NCI-H128 (cell line): Measurements from ENCODE around the gene THADA.
"Not testable (repeated sequence)": the region's sequence is repeated elsewhere in the genome, so short reads cannot be mapped to it uniquely, and the experiment has no call there.

ENCODE experiments used
- DNase-seq: peaks from one replicate; lab custom pipeline; 2025; ENCODE audit not compliant: unreplicated experiment; lab: John Stamatoyannopoulos, UW

Gene THADA

DNA sequence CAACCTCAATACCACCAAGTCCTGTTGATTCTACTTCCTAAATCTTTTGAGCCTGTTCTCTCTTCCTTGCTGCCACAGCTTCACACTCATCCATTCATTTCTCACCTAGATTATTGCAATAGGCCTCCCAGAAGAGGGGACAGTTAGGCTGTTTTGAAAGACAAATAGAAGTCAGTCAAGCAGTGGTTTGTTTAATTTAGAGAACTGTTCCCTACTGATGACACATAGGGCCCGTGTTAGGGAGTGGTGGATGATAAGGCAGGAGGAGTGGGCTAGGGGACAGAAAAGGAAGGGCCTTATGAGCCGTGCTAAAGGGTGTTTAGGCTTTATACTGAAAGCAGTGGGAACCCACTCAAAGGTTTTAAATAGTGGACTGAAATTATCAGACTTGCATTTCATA, 309.9 kb downstream of the THADA start:
- no peak for DNase-seq

DNA sequence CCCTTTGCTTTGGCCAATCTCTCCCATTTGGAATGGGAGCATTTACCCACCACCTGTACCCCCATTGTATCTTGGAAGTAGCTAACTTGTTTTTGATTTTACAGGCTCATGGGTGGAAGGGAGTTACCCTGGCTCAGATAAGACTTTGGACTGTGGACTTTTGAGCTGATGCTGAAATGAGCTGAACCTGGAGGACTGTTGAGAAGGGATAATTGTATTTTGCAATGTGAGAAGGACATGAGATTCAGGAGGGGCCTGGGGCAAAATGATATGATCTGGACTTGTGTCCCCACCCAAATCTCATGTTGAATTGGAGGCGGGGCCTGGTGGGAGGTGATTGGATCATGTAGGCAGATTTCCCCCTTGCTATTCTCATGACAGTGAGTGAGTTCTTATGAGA, 310.9 kb downstream of the THADA start:
- DNase-seq: no peak

GRCh38 chr2:43284347-43284746, 311.5 kb downstream of the THADA start:
- not testable (repeated sequence) for DNase-seq

DNA sequence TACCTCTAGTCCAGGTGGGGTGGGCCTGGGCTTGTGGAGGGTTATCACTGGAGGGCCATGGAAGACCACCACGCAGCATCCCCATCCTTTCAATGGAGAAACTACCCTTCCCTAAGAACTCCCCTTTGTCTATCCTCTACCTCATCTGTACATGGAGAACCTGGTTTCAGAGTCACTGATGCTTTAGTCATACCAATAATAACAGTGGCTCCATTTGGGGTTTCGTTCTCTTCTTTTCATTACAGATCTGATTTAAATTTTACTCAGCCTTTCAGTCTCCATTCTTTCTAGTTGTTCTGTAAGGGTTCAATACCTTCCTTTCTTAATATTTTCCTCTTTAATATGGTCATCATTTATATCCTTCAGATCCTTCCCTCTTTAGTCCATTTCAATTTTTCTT, 314.8 kb downstream of the THADA start:
- DNase-seq: no peak

DNA sequence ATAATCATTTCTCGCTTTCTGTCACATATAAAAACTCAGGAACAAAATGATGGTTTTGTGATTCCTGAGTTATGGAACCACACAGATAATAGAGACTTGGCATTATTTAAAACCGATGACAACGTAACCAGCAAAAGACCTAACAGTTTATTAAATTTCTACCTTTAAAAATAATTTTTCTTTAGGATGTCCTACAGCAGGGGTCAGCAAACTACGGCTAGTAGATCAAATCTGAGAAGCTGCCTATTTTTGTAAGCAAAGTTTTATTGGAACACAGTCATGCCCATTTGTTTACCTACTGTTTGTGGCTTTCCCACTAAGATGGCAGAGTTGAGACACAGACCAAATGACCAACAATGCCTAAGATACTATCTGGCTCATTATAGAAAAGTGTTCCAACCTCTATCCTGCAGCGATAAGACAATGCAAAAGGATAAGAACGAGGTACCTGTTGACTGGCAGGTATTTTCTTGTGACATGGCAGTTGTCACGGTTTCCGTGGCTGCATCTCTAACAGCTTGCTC, 316.5 kb downstream of the THADA start:
- DNase-seq: no peak

DNA sequence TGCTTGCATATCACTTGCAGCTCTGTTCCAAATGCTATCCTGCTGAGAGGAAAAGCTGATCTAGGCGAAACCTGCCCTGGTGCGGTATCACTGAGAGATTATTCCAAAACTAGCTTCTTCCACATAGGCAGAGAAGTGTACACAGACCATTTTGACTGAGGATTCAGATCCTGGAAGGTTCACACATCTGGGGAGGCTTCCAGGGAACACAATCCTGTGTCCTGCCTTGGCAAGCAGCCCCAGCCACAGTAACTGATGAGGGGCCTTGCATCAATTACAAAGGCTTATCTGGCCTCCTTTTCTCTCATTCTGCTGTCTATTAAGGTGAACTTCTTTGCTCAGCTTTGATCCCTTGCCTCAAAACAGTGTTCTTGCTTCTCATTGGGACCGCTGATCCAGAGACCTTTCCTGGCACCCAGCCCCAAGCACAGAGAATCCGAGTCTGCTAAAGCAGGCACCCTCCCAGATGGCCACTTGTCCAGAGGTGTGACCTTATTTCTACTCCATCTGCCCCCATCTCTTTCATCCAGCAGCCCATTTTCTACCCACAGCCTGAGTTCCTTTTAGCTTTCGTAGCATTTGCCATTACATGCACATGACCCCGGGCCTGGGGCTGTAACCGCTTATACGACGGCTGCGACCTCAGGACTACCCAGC, 317.1 kb downstream of the THADA start:
- DNase-seq: no peak

DNA sequence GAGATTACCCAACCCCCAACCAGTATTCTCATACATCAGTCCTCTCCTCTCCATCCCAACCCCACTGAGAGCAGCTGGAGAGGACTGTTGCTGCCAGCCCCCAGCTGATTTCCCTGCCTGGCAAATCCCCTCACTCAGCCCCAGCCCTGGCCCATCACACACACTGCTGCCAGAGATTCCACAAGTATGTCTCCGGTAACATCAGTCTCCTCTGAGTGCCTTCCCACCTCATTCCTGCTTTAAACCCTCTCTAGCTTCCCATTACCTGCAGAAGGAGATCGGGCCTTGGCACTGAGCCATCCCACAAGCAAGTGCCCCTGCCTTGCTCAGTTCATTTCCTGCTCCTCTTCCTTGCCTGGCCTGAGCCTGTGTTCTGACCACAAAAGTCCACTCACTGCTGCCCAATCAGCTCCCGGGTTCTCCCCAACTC, 318.9 kb downstream of the THADA start:
- DNase-seq: no peak

- no peak for DNase-seq
Observed at GRCh38 chr2:43276266-43276941, 319.4 kb downstream of the THADA start.

DNA sequence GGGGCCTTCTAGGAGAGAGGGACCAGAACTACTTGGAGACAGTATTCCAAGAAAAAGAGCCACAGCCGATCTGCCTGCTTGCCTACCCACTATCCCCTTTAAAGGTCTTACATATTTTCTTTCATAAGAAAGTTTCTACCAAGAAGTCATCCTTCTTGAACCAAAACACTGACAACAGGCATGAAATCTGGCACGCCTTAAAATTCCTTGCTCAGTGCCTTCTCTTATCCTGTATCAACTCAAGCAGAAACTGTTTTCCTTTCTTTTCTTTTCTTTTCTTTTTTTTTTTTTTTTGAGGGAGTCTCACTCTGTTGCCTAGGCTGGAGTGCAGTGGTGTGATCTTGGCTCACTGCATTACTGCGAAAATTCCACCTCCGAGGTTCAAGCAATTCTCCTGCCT, 321.1 kb downstream of the THADA start:
- no peak for DNase-seq

DNA sequence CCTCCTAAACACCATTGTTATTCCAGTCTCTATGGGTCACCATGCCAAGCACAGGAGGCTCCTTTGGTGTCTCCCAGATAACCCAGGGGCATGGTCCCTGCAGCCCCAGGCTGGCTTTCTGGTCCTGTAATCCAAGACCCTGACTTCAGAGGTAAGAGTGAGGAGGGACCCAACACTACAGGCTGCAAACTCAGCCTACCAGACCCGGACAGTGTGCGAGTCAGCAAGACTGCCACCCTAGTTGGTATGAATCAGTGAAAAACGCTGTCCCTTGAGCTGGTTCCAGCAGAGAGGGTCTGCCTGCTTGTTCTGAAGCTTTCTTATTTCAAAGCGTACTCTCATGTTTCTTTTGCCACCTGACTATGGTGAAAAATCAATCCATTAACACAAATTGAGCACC, 321.8 kb downstream of the THADA start:
- DNase-seq: no peak

DNA sequence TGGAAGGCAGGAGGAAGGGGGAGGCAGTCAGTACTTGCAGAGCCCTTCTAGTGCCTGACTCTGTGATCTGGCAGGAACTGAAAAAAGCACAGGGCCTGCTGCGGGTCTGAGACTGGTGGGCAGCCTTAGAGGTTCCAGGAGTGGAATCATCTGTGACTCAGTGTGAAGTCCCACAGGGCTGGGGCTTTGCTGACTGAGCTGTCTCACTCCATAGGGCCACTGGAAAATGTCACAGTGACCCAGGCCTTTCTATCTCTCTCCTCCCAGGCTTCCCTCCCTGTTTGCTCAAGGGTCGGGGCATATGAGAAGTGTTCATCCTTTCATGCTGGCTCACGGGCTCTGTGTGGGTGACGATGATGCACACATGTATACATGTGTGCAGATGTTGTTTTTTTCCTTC, 322.3 kb downstream of the THADA start:
- DNase-seq: no peak

- no peak for DNase-seq
Observed at GRCh38 chr2:43270930-43271615, 324.8 kb downstream of the THADA start.

DNA sequence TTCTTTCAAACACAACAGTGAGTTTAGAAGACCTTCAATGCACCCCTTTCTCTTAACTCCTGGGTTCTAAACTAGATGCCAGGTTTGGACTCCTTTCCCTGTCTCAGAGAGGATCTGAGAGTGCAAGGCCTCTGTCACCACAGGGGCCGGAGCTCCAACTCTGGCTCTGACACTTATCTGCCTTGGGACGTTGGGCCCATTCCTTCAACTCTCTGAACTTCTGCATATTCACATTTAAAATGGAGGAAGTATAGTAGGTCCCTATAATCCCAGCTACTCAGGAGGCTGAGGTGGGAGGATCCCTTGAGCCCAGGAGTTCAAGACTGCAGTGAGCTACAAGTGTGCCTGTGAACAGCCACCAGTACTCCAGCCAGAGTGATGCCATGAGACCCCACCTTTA, 325.4 kb downstream of the THADA start:
- no peak for DNase-seq

DNA sequence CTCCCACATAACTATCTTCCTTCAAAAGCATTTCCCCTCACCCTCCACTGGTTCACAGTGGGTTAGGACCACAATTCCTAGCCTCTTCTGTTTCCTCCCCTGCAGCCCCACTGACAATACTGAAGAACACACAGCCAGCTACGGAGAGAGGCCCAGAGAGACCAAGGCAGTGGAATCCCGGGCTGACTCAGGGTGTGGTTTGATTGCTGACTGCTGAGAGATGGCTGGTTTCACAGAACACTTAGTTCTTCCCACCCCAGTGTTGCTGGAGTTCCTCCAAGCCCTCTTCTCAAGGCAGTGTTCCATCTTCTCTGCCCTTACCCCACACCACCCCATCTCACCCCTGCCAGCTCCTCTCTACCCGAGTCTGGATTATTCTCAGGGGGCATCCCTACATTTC, 326.1 kb downstream of the THADA start:
- DNase-seq: no peak

GRCh38 chr2:43269074-43269572, 326.7 kb downstream of the THADA start:
- no peak for DNase-seq

DNA sequence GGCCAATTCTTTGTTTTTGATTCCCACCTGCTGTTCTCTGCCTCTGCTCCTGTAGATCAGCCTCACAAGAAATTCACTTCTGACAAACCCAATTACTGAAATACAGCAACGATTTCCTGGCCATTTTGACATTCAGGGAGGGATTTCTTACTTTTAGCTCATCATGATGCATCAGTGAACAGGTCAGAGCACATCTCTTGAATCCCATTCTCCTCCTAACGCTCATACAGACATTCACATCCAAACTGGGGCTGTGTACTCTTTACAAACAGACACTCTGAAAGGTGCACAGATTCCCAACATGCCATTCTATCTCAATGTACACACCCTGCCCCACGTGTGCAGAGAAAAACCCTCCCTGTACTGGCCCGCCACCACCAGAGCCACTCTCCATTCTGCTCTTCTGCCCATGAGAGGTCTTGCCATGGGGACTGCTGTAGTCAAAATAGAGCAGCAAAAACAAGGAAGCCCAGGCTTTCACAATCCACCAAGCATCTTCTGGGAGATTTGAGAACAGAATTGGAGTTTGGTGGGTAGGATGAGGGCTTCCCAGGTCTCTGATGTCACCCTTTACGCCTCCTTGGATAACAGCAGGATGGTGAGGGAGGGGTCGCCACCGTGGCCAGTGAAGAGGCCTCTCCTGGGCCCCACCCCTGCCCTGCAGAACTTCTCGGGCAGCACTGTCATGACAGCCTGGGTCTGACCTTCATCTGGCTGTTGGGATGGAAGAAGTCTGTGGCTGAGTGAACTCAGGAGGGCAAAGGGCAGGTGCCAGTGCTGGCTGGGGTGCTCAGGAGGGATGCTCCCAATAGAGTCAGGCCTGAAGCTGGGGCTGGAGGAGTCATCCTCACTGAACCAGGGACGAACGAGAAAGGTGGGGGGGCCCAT, 327.5 kb downstream of the THADA start:
- DNase-seq: no peak

DNA sequence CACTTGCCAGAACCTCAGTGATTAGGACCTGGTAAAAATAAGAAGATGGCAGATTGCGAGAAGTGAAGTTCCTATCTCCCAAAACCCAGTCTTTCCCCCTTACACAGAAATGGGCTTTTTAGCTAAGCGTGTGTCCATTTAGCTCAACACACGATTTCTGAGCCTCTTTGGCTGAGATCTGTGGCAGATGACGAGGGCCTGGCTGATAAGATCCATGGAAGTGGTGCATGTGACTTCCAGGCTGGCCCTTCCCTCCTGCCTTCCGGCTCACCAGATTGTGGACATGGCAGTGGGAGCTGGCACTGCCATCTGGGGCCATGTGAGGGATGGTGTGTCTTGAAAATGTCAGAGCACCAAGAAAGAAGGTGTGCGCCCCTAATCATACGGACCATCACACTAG, 328.5 kb downstream of the THADA start:
- no peak for DNase-seq

DNA sequence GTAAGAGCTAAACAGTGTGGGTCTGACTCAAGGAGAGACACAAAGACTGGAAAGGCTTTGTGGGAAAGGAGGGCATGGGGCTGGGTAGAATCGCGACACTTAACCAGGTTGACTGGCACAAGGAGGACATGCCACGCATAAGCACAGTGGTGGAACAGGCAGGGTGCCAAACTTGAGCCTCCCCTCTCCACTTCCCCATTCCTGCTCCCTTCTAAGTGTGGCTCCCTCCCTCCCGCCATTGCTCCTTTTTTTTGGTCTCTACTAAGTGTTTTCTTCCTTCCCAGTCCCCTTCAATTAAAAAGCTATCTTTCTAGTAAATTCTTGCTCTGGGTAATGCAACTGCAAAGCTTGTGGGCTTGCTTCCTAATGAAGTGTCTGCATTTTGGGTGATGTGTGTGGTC, 329.1 kb downstream of the THADA start:
- DNase-seq: no peak

GRCh38 chr2:43265421-43265820, 330.4 kb downstream of the THADA start:
- no peak for DNase-seq

GRCh38 chr2:43265001-43265400, 330.8 kb downstream of the THADA start:
- DNase-seq: no peak

GRCh38 chr2:43262951-43263350, 332.9 kb downstream of the THADA start:
- no peak for DNase-seq
